Activated CD4-positive, alpha-beta T cell treated with anti-CD3 and anti-CD28 coated beads, Interleukin-2, Interleukin-4, amounts not matched to agents 100 ng/mL and 50 ng/mL, durations not matched to agents 16 hours and 8 hours (primary cell): ENCODE results near the gene MELTF.
A peak's percentile ranks its signal among the peaks of the same experiment; 100 is the strongest.
"Not testable (repeated sequence)": the region's sequence is repeated elsewhere in the genome, so short reads cannot be mapped to it uniquely, and the experiment has no call there.

Source experiments
- DNase-seq: peaks from one replicate; pipeline ENCODE4 v3.0.0-alpha.2; 2020; ENCODE audit warnings: low spot score

Gene MELTF

DNA sequence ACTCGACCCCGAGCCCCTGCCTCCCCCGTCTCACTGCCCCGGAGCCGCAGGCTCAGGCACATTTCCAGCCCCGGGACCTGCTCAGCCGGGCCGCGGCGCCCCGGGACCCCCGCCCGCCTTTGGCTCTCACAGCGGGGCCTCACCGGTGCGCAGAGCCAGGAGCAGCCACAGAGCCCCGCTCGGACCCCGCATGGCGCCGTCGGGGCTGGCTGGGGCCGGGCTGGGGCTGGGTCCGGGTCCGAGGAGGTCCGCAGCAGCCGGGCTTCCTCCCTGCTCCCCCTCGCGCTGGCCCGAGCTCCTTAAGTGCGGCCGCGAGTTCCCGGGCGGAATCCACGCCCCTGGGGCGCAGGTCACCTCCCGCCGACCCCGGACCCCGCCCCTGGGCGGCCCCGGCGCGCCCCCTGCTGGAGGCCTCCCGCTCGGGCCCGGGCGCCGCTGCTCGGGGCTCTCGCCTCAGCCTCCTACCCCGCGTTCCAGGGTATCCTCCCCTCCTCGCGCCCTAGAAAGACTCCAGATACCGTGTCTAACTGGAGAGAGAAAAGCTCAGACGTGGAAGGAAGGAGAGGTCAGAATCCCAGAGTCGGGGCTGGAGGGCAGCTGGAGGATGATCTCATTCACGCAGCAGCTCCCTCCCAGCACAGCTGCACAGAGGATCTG lies at the start of gene MELTF:
MELTF (minus strand) TSS at position 307 of the 657 bp plus-strand sequence; CDS start at position 192, 115 bp downstream.
- DNase-seq, result peak; percentile 58

DNA sequence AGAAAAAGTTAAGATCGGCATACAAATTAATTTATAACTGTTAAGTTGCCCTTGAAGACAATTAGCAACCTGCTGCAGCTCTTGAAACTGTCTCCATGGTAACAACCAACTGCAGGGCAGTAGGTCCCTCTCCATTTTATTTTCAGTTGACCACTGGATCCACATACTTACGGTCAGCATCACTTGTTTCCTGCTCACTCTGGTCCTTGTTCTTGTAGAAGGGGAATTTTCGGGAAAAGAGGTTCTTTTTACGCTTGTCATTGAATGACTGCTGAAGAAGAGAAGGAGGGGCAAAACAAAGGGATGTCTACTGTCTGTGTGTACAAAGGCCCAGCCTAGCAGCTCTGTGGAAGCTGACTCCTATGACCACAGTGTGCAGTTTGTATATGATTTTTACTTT lies 46.8 kb upstream of the MELTF start:
- DNase-seq, result no peak

DNA sequence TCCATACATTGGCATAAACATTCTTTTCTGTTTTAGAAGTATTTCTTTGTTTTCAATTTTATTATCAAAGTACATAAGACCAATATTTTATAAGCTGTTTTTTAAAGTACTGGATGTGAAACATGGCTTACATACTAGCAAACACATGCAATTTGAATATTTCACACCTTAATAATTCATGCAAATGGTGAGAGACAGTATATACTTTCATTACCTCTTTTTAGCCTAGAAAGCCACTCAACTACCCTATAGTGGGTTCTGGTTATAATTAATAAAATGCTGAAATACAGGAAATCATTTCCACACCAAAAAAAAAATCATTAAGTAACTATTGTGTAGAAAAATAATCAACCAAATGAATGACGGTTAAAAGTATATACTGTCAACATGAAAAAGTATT lies 38.5 kb upstream of the MELTF start:
- DNase-seq, result no peak

DNA sequence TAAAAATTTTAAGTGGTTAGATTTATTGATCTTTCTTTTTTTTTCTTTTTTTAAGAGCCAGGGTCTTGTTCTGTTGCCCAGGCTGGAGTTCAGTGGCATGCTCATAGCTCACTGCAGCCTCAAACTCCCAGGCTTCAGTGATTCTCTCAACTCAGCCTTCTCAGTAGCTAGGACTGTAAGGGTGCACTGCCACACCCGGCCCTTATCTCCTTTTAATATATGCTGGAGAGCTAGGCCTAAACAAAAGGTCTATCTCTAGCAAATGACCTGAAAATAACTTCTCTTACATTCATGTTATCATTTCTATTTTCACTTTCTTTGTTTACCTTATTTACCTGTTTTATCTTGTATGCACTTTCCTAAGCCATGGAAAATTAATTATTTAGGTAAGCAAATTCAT lies 35.2 kb upstream of the MELTF start:
- DNase-seq, result no peak

DNA sequence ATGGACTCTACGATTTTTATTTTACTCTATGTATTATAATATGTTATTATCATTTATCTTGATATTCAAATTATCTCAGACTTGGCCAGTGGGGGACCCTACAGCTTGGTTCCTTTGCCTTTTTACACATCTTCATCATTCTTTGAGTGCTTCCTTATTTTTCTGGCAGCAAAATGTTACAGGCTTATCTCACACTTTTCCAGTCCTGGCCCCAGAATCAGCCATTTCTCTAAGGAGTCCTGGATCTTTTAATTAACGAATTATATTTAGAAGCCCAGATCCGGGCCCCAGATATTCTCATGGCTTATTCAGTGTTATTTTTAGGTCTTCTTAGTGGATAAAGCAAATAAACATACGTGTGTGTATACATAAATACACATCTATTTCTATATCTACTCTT lies 32.8 kb upstream of the MELTF start:
- no peak for DNase-seq

DNA sequence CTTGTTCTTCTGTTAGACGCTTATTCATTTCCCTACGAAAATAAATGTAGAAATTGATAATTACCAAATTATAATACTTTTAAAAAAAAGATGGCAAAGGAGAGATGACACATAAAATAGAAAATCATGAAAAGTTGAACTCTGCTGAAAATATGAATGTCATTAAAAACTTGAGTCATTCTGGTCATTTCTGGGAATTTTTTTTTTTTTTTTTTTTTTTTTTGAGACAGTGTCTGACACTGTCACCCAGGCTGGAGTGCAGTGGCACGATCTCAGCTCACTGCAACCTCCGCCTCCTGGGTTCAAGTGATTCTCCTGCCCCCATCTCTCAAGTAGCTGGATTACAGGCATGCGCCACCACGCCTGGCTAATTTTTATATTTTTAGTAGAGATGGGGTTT lies 22.0 kb upstream of the MELTF start:
- DNase-seq, result not testable (repeated sequence)

DNA sequence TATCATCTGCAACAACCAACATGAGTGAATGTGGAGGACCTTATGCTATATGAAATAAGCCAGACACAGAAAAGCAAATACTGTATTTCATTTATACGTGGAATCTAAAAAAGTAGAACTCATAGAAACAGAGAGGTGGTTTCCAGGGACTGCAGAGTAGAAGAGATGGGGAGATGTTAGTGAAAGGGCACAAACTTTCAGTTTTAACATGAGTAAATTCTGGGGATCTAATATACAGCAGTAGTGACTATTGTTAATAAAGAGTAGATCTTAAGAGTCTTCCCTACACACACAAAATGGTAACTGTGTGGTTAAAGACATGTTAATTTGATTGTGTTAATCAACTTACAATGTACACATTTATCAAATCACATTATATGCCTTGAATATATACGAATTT lies 20.9 kb upstream of the MELTF start:
- peak; percentile 12 for DNase-seq

DNA sequence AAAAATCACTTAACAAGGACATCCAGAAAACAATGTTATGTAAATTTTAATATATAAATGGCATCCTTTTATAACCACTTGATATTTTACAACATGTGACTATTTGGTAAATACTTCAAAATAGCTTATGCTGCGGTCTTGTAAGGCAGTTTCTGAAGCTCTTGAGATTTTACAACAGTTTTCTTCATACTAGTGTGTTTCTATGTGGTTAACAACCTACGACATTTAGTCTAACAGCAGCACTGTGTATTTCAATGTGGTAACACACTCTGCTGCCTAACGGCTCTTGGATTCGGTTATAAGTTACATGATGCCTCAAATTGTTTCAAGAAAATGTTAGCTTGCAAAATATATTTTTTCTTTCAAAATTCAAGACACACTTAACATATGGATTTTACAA lies 12.9 kb upstream of the MELTF start:
- no peak for DNase-seq

DNA sequence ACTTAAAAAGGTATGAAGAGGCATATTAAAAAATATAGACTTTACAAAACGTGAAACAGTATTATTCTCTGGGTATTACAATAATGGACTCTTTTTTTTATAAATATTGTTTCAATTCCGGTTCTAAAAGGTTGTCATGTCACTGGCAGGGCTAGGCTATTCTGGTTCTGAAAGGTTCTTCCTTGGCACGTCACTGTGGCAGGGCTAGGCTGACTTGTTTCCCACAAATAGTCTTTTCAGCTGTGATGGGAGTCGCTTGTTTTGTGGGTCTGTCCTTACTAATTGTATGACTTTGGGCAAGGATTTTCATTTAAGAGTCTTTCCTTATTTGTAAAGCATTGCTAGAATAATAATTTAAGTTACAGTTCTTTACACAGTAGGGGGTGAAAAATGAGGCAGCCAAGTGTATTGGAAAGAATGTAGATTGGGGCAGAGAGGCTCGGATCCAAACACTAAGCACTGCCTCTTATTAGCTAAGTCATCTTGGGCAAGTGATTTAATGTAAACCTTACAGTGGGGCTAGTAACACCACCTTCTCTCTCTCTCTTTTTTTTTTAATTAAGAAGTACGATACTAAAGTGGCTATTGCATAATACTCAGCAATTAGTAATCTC lies 12.4 kb upstream of the MELTF start:
- no peak for DNase-seq

DNA sequence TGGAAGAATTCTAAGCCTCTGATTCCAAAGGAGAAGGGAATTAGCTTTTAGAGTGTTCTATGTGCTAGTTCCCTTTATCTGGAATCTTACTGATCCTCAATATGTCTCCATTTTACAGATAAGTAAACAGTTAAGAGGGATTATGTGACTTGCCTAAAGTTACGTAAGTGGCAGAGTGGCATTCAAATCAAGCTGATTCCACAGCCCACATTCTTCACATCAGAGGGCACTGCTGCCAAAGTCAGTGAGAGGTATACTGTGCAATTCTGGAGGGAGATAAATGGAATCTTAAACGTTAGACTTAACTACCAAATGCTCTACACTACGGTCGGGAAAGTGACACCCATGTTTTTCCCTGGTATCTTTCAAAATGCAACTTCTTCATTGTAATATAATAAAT lies 11.0 kb upstream of the MELTF start:
- no peak for DNase-seq

DNA sequence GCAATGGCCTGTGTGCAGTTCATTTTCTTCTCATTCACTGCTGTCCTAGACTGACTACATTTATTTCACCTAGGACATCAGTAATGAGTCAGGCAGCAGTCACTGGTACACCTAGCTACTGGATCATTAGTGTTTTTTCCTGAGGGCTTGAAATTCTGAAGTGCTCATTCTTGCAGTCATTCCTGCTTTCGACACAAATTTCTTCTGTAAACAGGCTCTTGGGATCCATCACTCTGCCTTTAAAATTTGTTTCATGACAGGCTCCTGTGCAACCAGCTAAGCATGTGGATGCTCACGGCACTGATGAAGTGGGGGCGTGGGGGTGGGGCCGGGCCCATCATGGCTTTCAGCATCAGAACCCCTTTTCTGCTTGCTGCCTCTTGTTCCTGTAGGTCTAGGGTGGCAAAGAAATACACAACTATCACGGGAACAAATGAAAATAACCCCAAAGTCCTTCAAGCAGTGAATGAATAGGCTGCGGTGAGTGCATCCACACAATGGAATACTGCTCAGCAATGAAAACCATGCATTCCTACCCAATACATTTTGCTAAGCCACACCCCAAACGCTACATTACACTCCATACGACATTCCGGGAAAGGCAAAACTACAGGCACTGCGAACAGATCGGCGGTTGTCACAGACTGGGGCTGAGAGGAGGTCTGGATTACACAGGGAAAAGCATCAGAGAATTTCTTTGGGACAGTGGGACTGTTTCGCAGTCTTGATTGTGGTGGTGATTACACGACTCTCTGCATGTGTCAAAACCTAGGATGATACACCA lies 9.3 kb upstream of the MELTF start:
- no peak for DNase-seq

DNA sequence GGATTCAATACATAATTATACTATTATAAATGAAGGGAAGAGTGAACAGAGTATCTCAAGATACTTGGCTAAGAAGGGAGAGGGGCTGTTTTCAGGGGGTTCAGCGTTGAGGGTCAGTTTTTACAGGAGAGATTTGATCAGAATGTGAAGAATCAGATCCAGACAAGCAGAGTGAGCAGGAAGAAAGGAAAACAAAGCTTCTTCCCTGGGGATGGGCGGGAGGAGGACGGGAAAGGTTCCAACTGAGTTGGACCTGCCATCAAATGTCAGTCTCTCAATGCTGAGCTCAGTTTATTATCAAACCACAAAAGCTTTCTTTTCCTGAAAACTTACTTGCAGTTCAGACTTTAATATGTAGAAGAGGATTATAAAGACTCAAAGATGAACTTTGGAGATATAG lies 6.0 kb upstream of the MELTF start:
- DNase-seq, result no peak

DNA sequence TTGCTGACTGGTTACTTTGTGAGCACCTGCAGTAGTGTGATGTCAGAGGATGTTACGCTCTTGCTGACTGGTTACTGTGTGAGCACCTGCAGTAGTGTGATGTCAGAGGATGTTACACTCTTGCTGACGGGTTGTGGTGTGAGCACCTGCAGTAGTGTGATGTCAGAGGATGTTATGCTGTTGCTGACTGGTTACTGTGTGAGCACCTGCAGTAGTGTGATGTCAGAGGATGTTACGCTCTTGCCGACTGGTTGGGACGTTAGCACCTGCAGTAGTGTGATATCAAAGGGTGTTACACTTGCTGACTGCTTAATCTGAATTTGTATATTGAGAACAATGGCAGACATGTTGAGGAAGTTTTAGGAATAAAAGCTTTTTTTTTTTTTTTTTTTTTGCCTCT lies 5.2 kb upstream of the MELTF start:
- DNase-seq, result not testable (repeated sequence)

DNA sequence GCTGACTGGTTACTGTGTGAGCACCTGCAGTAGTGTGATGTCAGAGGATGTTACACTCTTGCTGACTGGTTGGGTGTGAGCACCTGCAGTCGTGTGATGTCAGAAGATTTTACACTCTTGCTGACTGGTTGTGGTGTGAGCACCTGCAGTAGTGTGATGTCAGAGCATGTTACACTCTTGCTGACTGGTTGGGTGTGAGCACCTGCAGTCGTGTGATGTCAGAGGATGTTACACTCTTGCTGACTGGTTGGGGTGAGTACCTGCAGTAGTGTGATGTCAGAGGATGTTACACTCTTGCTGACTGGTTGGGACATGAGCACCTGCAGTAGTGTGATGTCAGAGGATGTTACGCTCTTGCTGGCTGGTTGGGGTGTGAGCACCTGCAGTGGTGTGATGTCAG lies 4.1 kb upstream of the MELTF start:
- not testable (repeated sequence) for DNase-seq

DNA sequence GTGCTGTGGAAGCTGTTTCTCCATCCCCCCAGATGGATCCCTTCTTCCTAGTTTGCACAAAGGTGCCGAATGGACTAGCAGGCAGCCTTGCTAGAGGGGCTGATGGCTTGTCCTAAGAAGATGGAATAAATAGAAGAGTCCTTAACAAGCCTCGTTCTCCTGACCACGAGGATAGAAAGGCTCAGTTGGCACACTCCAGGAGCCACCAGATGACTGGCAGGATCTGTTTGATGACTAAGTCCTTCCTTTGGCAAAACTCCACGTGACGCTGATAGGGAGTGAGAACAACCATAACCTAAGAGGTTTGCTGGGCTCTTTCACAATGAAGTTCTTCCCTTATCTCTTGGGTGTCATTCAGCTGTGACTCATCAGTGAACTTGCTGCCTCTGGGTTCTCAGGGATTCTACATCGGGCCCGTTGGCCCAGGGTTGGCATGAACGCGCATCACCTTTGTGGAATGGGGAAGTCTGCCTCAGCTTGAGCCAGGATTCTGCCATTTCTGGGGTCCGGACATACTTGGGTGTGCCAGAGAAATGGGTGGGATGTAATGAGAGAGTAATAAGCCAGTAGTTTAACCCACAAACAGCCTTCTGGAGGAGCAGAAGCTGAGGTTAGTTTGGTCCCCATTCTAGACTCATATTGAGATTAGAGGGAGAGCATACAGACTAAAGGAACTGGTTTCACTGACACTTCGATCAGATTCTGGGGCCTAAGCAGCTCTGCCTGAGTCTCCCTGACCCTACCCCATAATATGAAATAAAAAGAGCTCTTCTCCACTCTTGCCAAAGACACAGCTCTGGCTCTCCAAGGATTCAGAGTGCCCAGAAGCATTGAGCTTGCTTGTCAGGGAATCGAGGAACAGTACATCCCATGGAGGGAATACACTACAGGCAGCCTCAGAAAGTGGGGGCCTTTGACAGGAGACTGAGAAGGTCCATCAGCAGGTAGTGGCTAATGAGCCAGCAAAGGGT lies 2.0 kb upstream of the MELTF start:
- peak; percentile 82 for DNase-seq

DNA sequence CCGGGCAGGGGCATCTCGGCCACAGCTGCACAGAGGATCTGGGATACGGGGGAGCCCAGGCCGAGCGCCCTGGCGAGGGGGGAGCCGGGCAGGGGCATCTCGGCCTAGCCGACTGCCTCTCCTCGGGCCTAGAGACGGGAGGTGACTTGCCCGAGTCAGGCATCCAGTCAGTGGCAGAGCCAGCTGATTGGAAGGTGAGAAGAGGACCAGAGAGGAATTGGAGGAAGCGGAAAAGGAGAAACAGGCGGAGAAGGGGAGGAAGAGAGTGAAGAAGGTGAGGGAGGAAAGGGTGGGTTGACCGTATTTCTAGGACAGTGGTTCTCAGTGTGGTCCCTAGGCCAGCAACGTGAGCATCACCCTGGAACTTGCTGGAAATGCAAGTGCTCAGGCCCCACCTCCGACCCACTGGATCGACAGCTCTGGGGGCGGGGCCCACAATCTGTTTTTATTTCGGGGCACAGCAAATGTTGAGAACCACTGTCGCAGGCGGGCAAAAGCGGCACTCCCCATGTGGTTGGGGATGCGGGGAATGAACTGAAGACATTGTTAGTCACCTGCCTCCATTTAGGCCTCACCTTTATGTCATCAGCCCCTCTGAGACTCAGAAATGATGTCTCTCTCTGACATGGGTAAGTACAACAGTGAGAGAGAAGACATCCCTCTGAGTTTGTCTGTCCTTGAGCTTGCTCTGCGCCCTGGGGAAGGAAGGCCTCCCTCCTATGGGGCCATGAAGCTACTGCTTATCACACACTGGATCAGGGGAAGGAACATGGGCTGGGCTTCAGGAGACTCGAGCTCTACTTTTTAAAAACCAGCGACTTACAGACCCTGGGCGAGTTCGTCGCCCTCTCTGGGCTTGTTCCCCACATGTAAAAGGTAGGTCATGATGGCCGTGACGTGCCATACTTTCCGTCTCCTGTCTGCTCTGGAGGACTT lies 1.0 kb upstream of the MELTF start:
- DNase-seq, result no peak

DNA sequence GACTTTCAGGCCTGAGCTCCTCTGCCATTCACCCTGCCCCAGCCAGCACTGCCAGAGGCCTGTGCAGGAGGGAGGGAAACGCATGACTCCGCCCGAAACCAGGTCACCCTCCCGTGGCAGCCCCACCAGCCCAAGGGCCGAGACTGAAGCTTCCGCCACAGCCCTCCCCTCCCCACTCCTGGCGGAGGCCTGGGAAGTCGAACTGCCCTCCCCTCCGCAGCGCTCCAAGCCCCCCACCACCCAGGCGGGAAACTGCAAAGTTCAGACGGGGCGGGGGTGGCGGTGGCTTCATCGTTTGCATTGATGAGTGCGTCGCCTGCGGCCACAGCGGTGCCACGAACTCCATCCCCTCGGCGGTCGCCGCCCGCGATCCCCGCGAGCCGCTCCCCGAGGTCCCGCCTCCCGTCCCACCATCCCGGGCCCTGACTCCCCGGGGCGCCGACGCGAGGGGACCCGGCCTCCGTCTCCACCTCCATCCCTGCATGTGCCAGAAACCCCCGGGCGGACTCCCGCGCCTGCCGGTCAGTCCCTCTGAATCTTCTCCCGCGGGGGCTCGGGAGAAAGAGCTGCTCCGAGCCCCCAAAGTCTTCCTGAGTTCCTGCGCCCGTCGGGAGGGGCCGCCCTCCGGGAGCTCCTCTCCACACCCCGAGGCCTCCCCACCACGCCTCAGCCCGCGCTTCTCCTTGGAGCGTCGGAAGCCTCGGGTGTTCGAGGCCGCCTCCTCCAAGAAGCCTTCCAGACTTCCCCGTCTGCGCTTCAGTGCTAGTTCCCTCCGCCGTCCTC lies 698 bp downstream of the MELTF start:
- no peak for DNase-seq

DNA sequence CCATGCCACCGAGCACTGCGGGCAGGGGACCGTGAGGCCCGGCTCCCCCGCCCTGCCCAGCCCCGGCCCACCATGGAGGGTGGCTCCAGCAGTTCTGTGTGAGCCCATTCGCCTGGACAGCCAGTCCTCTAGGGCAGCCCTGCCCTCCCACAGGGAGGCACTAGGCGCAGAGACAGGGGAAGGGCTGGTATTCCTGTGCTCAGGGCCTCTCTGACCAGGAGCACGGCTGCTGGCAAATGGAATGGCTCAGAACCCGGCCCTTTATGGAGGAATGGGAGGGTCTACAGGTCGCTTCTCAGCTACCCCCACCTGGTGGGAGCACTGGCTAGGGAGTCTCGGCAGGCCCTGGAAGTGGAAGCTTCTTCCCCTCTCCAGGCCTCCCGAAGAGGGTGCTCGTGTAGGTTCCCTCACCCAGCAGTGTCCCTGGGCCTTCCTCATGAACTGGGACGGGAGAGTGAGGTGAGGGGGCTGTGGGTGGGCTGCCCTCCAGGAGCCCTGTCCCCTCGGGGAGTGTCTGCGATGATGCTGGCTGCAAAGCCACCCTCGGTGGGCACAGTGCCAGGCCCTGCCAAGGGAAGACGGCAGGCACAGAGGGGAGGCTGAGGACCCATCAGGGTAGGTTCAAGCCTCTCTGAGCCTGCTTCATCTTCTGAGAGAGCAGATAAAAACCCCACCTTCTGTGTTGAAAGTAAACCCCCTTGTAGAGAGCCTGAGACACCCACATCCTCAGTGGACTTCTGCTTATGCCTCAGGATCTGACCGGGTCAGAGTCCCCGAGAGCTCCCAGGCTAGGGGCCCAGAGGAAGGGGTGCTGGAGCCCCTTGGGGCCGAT lies 1.5 kb downstream of the MELTF start:
- DNase-seq, result no peak

DNA sequence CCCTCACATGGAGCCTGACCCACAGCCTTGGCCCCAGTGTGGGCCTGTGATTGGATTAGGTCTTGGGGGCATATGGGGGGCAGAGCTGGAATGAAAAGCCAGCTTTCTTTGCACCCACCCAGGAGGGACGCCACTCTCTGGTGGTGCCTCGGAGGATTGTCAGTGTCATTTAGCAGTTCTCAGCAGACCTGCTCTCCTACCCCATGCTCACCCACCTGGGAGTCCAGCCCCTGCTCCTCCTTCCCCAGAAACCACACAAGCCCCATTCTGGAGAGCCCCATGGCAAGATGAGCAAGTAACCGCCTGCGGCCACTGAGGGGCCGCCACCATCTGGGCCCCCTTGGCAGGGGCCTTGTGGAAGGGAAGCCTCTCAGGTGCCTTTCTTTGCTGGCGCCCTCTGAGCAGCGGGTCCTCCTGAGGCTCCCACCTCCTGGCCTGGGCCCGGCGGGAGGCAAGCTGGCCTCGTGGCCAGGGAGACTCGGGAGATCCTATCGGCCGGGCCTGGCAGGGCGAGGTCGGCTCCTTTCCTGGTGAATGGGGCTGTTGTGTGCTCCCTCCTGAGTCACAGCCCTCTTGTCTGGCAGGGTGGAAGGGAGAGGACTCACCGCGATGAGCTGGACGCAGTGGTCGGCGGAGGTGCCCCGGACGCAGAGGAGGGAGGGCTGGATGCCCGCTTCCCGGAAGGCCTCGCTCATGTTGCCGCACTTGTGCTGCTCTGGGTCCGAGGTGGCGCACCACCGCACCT lies 2.3 kb downstream of the MELTF start:
- no peak for DNase-seq
